Retina (tissue), 1 donor: ENCODE data around the gene NCAPG2.

Experiments used
- DNase-seq: peaks from one replicate; pipeline ENCODE4 v3.0.0-alpha.2; 2016

Gene NCAPG2

DNA sequence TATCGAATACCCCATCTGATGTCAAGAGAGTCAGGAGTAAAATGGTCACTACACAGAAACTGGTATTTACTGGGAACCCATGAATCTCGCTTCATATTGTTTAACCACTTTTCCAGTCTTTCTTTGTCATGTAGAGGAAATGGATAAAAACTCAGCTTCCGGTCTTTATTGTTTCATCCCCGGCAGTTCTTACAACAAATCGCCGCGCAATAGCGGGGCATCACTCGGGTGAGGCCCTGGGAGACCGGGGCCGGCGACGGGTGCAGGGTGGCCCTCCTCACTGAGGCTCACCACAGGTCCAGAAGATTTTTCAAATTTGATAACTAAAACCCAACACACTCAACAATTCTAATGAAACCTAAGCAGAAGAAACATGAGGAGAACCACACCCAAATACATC is 81.4 kb downstream of the NCAPG2 start:
- DNase-seq, result no peak

DNA sequence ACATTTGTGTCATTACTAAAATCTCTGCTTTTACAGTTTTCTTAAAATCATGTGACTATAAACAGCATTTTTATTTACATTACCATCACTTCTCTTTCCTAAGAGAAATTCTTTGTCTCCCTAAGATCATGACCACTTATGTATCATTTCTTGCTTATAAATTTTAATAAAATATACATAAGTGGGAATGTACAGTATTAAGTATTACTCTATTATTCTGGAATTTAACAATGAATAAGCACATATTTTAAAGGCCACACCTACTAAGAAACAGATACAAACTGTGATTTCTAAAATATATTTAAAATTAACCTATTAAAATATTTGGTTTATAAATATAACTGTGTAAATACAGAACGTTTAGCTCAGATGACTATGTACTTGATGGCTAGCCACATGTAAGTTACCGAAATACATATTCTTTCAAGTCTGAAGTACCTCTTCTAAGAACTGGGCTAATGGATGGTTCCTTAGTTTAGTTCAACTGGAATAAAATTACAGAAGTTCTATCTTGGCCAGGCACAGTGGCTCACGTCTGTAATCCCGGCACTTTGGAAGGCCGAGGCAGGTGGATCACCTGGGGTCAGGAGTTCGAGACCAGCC is 83.7 kb downstream of the NCAPG2 start:
- DNase-seq, result no peak

DNA sequence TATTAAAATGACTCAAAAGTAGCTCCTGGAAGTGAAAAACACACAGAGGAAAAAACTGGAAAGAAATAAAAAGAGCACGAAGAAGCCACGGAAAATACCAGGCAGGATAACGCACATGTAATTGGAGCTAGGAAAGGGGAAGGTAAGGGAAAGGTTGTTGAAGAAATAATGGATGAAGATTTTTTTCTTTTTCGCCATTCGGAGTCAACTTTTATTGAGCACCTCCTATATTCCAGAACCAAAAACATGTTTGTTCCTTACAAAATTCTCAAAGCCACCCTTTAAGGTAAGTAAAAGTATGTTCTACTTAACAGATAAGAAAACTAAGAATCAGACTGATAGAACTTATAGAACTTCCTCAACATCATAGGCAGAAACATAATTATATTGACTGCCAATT is 84.2 kb downstream of the NCAPG2 start:
- DNase-seq, result no peak

DNA sequence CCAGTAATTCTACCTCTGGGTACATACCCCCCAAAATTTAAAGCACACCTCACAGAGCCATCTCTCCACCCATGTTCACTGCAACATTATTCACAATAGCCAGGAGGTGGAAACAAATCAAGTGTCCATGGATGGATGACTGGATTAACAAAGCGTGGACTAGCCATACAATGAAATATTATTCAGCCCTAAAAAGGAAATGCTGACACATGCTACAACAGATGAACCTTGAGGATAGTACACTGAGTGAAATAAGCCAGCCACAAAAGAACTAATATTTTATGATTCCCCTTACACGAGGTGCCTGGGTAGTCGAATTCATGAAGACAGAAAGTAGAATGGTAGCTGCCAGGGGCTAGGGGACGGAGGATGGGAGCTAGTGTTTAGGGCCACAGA is 85.9 kb downstream of the NCAPG2 start:
- no peak for DNase-seq

DNA sequence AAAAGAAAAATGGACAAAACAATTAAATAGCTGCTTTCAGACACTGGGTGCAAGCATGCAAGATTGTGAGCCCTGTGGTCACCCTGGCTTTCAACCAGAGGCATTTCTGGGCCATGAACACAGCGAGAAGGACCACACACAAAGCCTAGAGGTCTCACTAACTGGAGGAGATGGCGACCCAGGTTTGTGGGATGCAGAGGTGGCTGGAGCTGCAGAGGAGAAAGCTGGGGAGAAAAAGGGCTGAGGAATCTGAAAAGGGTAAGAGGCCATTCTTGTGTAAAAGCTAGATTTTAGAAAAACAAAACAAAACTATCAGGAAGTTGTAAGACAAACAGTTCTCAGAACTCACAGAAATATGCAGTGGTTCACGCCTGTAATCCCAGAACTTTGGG is 86.9 kb downstream of the NCAPG2 start:
- no peak for DNase-seq

DNA sequence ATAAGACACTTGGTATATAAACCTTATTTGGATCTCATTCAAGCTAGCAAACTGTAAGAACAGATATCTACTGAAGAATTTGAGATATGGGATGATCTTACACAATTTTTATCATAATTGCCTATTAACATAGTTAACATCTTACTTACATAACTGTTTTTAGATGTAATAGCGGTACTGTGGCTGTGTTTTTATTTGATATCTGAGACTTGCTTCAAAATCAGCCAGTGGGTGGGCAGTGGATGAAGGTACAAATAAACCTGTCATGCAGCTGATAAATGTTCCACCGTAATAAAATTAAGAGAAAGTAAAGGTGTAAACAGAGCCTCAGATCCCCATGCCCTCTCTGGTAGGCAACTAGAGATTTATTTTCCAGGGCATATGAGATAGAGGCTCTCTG is 88.6 kb downstream of the NCAPG2 start:
- DNase-seq, result no peak

DNA sequence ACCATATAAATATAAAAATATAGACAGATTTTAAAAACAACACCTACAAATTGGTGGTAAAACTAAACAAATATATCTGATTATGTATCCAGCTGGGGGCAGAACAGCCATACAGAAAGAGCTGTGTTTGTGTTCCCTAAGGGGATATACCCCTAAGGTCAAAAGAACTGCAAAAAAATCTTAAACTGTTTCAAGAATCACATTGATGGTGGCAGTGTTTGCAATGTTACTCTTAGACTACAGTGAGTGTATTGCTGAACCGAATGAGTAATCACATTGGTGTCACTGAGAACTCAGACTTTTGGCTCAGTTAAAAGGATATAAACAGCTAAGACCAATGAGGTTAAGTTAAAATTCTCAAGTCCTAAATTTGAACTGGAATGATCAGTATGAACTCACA is 89.9 kb downstream of the NCAPG2 start:
- DNase-seq, result no peak

DNA sequence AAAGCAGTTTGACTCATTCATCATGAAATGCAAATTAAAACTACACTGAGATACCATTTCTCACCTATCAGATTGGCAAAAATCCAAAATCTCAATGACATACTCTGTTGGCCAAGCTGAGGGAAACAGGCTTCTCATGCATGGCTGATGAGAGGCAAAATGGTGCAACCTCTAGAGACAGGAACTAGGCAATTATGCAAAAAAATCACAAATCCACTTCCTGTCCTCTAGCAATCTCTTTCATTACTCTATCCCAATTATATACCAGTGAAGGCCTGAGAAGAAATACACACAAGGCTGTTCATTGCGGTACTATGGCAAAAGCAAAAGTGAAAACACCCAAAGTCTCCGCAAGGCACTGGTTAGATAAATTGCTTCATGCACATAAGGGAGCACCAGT is 91.1 kb downstream of the NCAPG2 start:
- no peak for DNase-seq

DNA sequence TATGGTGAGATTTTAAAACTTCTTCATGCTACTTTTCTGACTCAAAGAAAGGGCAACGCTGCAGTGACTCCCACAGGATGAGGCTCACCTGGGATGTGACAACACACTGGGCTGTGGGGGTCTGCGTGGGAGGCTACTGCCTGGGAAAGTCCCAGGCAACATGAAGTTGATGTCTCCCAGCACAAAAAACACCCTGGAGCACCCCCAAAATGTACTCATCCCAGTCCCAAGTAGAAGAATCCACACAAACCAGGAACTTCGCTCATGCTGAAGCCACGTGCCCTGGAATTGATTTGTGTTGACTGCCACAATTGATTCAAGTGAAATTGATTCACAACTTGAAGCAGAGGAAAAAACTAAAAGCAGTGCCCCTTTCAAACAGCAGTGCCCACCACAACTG is 92.1 kb downstream of the NCAPG2 start:
- DNase-seq, result no peak

DNA sequence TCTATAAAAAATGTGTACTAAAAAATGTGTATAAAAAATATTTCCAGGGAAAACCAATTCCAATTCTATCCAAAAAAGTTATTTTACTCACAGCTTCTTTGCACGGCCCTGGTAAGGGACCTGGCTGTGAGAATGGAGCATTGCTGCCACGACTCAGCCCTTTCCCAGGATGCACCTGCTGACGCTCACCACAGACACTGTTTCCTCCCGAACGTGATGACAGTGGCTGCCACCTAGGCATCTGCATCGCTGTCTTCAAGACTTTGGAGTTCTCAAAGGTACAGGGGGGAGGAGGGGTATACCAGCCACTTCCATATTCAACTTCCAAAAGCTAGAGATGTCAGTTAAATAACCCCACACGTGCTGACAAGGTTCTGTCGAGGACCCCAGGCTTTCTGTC is 93.1 kb downstream of the NCAPG2 start:
- DNase-seq, result no peak

DNA sequence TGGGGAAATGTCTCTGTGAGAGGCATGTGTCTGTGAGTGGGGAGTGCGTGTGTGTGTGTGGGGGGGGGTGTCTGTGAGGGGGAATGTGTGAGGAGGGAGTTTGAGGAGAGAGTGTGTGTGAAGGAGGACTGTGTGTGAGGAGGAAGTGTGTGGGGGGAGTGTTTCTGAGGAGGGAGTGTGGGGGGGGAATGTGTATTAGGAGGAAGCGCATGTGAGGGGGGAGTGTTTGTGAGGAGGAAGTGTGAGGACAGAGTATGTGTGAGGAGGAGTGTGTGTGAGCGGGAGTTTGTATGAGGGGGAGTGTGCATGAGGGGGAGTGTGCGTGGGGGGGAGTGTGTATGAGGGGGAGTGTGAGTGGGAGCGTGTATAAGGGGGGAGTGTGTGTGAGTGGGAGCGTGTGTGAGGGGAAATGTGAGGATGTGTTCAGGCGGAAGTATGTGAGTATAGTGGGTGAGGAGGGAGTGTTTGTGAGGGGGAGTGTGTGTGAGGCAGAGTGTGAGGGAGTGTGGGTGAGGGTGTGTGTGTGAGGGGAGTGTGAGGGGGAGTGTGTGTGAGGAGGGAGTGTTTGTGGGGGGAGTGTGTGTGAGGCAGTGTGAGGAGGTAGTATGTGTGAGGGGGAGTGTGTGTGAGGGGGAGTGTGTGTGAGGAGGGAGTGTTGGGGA is 95.2 kb downstream of the NCAPG2 start:
- DNase-seq, result no peak

DNA sequence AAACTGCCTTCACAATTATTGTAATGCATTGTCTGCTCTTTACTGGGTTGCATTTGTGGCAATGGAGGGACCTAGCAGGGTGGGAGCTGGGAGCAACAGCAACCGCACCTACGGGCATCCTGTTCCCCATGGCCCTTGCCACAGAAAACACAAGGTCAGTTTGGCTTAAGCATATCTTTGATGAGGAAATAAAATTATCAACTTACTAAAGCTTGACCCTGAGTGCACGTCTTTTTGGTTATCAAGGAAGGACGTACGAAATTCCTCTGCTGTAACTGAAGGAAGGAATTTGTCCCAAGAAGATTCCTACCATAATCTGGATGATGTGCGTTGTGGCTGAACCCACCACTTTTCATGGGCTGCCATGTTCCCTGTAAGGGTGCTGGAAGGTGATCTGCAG is 97.0 kb downstream of the NCAPG2 start:
- DNase-seq, result no peak

DNA sequence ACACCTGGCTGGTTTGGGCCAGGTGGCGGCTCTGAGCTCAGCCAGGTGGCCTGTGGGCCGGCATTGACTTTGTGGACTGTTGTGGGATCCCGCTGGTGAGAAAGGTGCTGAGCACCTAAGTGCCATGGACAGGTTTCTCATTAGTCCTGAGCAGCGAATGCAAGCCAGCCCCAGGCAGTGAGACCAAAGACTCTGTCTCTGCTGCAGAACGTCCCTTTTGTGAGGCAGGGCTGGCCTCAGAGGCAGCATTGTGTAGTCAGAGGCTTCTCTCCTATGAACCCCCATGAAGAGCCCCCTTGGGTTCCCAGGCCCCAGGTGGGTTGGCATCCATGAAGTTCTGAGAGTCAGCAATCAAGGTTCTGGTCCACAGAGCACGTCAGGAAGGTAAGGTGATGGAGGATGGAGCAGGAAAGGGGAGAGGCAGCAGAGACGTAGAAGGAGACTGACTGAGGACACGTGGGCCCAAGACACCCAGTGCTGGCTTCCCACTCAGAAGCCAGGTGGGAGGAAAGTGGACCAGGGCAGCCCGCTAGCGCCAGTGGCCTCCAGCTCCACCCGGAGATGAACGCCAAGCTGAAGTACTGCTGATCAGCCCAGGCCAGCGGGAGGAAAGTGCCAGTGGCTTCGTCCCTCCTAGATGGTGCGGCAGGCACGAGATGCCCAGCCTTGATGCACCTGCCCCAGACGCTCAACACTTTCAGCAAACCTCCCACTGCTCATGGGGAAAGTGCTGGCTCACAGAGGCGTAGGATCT is 97.8 kb downstream of the NCAPG2 start:
- DNase-seq, result no peak

DNA sequence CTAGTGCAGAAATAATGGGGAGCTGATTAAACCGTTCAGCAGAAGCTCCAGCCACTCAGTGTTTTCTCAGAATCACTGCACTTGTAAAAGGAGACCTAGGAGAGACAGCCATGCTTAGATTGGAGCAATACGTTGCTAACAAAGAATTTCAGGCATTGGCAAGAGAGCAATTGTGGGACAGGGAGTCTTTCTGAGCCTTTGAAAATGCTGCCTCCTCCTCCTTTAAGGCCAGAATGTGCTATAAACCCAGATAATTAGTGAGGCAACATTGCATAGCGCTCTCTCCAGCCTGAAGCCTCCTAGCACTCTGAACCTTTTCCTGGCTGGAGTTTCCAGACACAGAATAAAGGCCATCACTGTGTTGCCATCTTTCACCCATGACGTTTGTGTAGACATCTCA is 98.5 kb downstream of the NCAPG2 start:
- DNase-seq, result no peak

DNA sequence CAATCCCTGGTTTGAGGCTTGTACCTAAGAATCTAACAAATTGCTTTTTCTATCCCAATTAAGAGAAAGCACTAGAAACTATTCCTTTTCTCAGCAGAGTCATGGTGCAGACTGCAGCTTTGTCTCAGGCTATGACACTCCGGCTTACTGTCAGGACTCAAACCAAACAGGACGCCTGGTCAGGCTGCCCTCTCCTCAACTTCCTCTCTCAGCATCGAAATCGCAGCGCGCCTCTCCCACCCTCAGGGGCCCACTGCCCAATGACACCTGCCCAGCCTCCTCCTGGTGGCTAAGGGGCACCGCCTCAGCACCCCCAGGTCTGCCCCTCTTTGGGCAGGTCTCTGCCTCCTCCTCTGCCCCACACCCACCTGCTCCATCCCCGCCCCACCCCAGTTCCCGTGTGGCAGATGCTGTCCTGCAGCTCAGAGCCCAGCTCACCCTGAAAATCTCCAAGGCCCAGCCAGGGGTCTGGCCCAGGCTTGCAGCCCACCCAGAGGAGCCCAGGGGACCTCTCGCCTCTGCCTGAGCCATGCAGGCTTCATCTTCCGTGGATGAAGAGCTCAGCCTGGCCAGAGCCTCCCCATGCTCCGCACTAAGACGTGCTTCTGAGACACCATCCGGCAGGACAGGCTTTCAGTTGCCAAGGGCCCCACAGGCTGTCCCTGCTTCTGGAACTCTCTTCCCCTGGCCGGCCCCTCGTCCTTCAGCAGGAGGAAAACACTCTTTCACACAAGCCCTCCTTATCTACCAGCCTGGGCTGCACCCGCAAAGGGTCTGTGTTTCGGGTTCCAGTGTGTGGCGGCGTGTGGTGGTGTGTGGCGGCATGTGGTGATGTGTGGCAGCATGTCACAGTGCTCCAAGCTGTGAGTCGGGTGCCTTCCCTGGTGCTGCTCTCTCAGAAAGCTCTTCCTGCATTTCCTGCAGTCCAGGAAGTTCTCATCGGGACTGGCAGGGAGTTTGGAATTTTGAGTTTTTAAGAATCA is 100.5 kb downstream of the NCAPG2 start:
- no peak for DNase-seq

DNA sequence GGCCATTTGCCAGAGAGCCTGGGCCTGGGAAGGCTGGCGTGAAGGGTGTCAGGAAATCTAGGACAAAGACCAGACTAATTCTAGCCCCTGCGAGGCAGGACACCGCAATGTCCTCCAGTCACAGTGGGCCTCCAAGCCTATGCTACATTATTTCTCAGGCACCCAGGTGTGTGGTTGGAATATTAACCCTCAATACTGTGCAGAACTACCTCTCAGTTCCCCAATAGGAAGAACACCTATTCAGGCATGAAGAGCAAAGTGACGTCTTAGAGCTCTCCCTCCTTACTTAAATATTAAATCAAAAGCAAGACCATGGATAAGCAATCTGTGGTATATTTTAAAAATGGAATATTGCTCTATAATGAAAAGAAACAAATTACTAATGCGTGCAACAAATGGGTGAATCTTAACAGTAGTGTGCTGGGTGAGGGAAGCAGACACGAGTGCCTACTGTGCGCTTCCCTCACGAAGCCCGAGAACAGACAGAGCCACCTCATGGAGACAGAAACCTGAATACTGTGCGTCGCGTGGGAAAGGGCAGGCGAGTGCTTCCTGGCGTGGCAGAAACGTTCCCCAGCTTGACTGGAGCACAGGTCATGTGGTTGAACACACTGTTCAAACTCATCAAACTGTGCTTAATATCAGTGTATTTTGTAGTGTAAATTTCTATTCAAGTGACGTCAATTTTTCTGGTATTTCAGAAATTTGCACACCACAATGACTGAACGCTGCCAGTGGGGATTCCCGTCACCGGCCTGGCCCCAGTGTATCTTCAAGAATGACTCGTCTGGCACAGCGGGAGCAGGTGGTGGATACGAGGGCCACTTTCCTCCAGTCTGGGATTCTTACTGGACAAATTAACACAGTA is 101.5 kb downstream of the NCAPG2 start:
- no peak for DNase-seq

DNA sequence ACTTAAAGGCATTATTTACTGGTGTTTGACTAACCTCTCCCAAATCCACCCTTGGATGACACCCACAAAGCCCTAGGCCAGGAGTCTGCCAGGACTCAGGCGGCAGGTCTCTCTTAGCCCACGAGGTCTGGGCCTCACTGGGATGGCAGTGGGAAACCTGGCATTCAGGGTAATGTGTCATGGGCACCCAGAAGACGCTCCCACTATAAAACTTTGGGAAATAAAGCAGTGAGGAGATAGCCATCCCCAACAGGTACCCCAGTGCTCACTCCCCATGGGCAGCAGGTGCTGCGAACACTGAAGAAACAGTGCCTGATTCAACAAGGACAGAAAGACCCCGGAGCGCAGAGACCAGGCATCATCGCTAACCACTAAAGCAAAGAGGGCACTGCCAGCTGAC is 102.6 kb downstream of the NCAPG2 start:
- DNase-seq, result no peak

DNA sequence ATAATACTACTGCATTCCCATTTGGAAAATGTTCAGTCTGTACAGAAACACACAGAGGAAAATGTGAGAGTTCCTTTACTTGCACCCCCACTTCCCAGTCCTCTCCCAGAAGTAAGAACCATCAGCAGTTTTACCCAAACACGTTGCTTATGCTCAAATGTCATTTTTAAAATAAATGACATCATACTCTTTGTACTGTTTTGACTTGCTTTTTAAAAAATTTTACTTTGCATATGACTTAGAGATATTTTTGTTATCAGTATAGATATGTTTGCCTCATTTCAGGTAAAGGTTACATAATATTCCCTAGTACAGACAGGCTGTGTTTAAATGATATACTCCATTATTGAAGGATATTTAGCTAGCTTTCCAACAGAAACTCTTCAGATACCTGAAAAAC is 103.5 kb downstream of the NCAPG2 start:
- no peak for DNase-seq

DNA sequence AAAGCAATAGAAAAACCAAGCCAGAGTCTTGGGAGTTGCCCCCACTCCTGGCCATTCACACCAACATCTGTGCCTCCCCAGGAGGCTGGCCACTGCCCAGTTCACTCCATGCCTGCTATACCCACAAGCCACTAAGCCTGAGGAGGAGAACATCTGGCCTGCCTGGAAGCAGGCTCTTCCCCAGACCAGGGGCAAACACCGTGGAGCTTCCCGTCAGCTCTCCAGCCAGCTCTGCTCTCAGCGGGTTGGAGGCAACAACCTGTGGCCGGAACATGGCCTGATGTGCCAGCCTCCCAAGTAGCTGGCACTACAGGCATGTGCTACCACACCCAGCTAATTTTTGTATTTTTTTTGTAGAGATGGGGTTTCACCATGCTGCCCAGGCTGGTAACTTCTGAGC is 107.9 kb downstream of the NCAPG2 start:
- DNase-seq, result no peak

DNA sequence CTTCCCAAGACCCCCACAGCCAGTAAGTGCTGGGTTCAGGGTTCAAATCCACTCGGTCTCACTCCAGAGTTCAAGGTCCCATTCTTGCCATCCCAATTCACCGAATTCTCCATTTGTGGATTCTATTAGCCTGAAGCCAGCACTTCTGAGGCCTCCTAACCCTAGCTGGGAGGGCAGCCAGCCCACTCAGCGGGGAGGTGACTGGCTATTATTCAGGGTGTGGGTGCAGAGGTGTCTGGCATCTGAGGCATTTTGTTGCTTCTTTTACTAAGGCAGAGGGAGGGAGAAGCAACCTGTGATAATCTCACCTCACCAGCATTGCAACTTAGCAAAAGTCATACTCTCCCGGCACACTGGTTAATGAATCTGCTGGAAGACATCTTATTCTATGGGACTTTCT is 108.3 kb downstream of the NCAPG2 start:
- no peak for DNase-seq

DNA sequence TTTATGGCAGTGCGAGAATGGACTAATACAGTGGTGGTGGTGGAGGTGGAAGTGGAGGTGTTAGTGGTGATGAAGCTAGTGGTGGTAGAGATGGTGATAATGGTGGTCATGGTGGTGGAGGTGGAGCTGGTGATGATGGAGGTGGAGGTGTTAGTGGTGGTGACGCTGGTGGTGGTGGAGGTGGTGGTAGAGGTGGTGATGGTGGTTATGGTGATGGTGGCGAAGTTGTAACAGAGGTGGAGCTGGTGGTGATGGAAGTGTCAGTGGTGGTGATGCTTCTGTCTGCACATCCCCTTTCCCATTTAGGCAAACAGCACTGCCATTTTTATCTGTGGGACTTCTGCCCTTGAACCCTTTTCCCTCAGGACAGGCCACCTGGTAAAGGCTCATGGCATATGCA is 109.5 kb downstream of the NCAPG2 start:
- peak; percentile 20 for DNase-seq

DNA sequence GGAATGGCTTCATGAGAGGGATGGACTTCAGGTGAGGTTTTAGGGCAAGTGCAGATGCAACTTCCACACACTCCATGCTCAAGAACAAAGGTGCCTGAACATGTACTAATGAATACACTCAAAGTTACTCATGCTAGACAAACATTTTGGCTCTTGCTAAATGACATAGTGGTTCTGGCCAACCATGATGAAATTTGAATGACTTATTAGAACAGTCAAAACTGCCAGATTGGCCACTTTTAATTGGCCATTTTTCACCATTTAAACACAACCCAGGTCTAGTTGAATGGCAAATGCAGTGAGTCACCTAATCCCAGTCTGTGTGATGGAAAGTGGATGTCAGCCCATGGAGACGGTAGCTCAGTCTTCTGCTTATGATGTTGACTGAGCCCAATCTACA is 112.1 kb downstream of the NCAPG2 start:
- DNase-seq, result no peak
